K562 (cell line): ENCODE results near the gene HECW1. TPM values are rescaled to one million over a fixed set of nuclear protein-coding genes. Genes with fewer than 3 reads are reported as not detected.
A peak's percentile ranks its signal among the peaks of the same experiment; 100 is the strongest.

Experiments
- ATAC-seq: fragments of 200-7000 bp; cut with Tn5 transposase; 3 replicates; pipeline ENCODE4 v1.9.1; 2020; ENCODE audit warnings: moderate library complexity
- BruUV-seq: library from RNA; stranded (reverse); fragments of 400-500 nt; replicated peaks from 2 replicates; lab custom pipeline; 2021; lab: Mats Ljungman, UMichigan
- CTCF ChIA-PET: fragments of 300-600 bp; formaldehyde crosslinking; extraction: SDS; loops from one replicate; lab custom pipeline; 2021; ENCODE audit warnings: low intra/inter-chr PET ratio; lab: Yijun Ruan, JAX
- POLR2A ChIA-PET: fragments of 300-600, 350-650 bp; sonication (Branson Sonifier 250); formaldehyde crosslinking; extraction: SDS; loops from one replicate; lab custom pipeline; 2021; ENCODE audit warnings: antibody characterized with exemption, inconsistent platforms; lab: Yijun Ruan, JAX
- DNase-seq, 4 experiments: peaks; one replicate each; pipeline versions ENCODE4 v3.0.0 to v3.0.0-alpha.2; 2011 to 2018; ENCODE audit warnings: low spot score in 3 of 4, mixed read lengths in 3 of 4; ENCODE audit errors: extremely low read depth in 1 of 4
- FAIRE-seq: peaks from 2 replicates; lab custom pipeline; 2011; peaks lifted over from hg19 to GRCh38; lab: Jason Lieb, UNC
- H2AFZ ChIP-seq: 2 replicates; pipeline ENCODE4 v1.6.0; 2011; ENCODE audit warnings: low read depth, low read length, control low read depth, inconsistent platforms
- H3K27ac ChIP-seq: fragments of 200-600 bp; 3 replicates; pipeline ENCODE4 v1.8.0; 2011; ENCODE audit warnings: low read depth, mild to moderate bottlenecking, control low read depth, inconsistent platforms, low read length, moderate library complexity, mixed read lengths; ENCODE audit errors: extremely low read depth
- H3K27me3 ChIP-seq, 2 experiments: fragments of 300-600 bp in 1 of 2; 2 replicates in 1 of 2; 3 replicates in 1 of 2; pipeline versions ENCODE4 v1.6.0 to v1.8.0; 2011; ENCODE audit warnings: inconsistent platforms in 2 of 2, low read length in 2 of 2, mild to moderate bottlenecking in 1 of 2, mixed read lengths in 1 of 2, moderate library complexity in 1 of 2; ENCODE audit not compliant: control insufficient read depth in 2 of 2, insufficient read depth in 2 of 2
- H3K36me3 ChIP-seq: fragments of 300-600 bp; 3 replicates; pipeline ENCODE4 v1.8.0; 2011; ENCODE audit warnings: mild to moderate bottlenecking, low read length, inconsistent platforms; ENCODE audit not compliant: control insufficient read depth, insufficient read depth
- H3K4me1 ChIP-seq, 2 experiments: fragments of 200-600 bp in 1 of 2; replicated peaks in 1 of 2; 2 replicates in 1 of 2; 3 replicates in 1 of 2; pipeline versions ENCODE4 v1.5.1 to v1.8.0; 2011; ENCODE audit warnings: inconsistent platforms in 2 of 2, low read length in 2 of 2, mild to moderate bottlenecking in 1 of 2, mixed read lengths in 1 of 2, moderate library complexity in 1 of 2; ENCODE audit not compliant: control insufficient read depth in 2 of 2, insufficient read depth in 2 of 2
- H3K4me2 ChIP-seq: 2 replicates; pipeline ENCODE4 v1.6.1; 2011; ENCODE audit warnings: low read length, control low read depth, inconsistent platforms, mixed read lengths; ENCODE audit not compliant: insufficient read depth
- H3K4me3 ChIP-seq: fragments of 200-600 bp; sonication (generic), shearing (Covaris generic); 2 replicates; pipeline ENCODE4 v1.5.1; 2016; ENCODE audit warnings: control low read depth, inconsistent platforms
- H3K79me2 ChIP-seq: fragments of 200-600 bp; 3 replicates; pipeline ENCODE4 v1.8.0; 2011; ENCODE audit warnings: low read length, inconsistent platforms; ENCODE audit not compliant: control insufficient read depth, insufficient read depth
- H3K9ac ChIP-seq, 2 experiments: 2 replicates each; pipeline versions ENCODE4 v1.6.0 to v1.6.1; 2011; ENCODE audit warnings: low read depth in 2 of 2, low read length in 2 of 2, control low read depth in 1 of 2, inconsistent platforms in 1 of 2, mild to moderate bottlenecking in 1 of 2, mixed read lengths in 1 of 2; ENCODE audit not compliant: insufficient read depth in 1 of 2
- H3K9me1 ChIP-seq: one replicate; pipeline ENCODE4 v1.6.0; 2011; ENCODE audit warnings: inconsistent platforms, mild to moderate bottlenecking, low read length, moderate library complexity; ENCODE audit not compliant: control insufficient read depth, insufficient read depth
- H3K9me3 ChIP-seq: replicated peaks from 2 replicates; pipeline ENCODE4 v1.5.1; 2011; ENCODE audit warnings: low read depth, low read length, inconsistent platforms; ENCODE audit not compliant: control insufficient read depth, insufficient read depth
- H4K20me1 ChIP-seq: replicated peaks from 2 replicates; pipeline ENCODE4 v1.6.1; 2011; ENCODE audit warnings: low read length, inconsistent platforms, mixed read lengths; ENCODE audit not compliant: control insufficient read depth, insufficient read depth
- ATF3 ChIP-seq, 2 experiments: fragments of 450-650 bp in 1 of 2; sonication (generic) in 1 of 2; formaldehyde crosslinking in 1 of 2; IDR thresholded peaks in 1 of 2; conservative IDR thresholded peaks in 1 of 2; 2 replicates each; pipeline versions ENCODE4 v1.6.1 to v1.8.1; 2016 to 2023; ENCODE audit warnings: mild to moderate bottlenecking in 2 of 2, moderate library complexity in 2 of 2, inconsistent platforms in 1 of 2, missing genetic modification reagents in 1 of 2
- C11orf30 ChIP-seq: fragments of 450-650 bp; IDR thresholded peaks from 2 replicates; pipeline ENCODE4 v1.6.1; 2016; ENCODE audit warnings: low read depth, mild to moderate bottlenecking
- HNRNPUL1 ChIP-seq: fragments of 200-400 bp; formaldehyde crosslinking; IDR thresholded peaks from 2 replicates; pipeline ENCODE4 v1.6.1; 2017; ENCODE audit warnings: low read length
- MAFF ChIP-seq: IDR thresholded peaks from 2 replicates; pipeline ENCODE4 v1.6.1; 2012; ENCODE audit warnings: low read length, improper control_type of control experiment
- MAFG ChIP-seq: fragments of 450-650 bp; conservative IDR thresholded peaks from 2 replicates; pipeline ENCODE4 v1.6.1; 2016; ENCODE audit warnings: missing genetic modification characterization, missing compliant biosample characterization
- MAFK ChIP-seq: IDR thresholded peaks from 2 replicates; pipeline ENCODE4 v1.6.1; 2011; ENCODE audit warnings: low read length, improper control_type of control experiment
- NELFE ChIP-seq: IDR thresholded peaks from 2 replicates; pipeline ENCODE4 v1.6.1; 2011; ENCODE audit warnings: mild to moderate bottlenecking; ENCODE audit not compliant: insufficient read depth, insufficient read length
- PHB2 ChIP-seq: fragments of 450-650 bp; IDR thresholded peaks from 2 replicates; pipeline ENCODE4 v1.6.1; 2017; ENCODE audit warnings: low read depth
- RBM15 ChIP-seq: fragments of 200-400 bp; formaldehyde crosslinking; IDR thresholded peaks from 2 replicates; pipeline ENCODE4 v1.6.1; 2018; ENCODE audit warnings: mild to moderate bottlenecking, low read length, moderate library complexity; ENCODE audit not compliant: insufficient read depth
- ZC3H11A ChIP-seq: IDR thresholded peaks from 2 replicates; pipeline ENCODE4 v1.6.1; 2012; ENCODE audit warnings: low read depth, low read length, improper control_type of control experiment
- ZNF316 ChIP-seq: fragments of 450-650 bp; IDR thresholded peaks from 2 replicates; pipeline ENCODE4 v1.6.1; 2016
- WGBS: fragments of 100-300 bp; shearing (Covaris generic); methylation state at CpG from one replicate; pipeline ENCODE4 v1.1.6; 2016; ENCODE audit warnings: low coverage, mixed read lengths; ENCODE audit not compliant: insufficient coverage; ENCODE audit errors: missing lambda C conversion rate; 5-methylcytosine and 5-hydroxymethylcytosine counted together
- in situ Hi-C: fragments of 300-500 bp; cut with MboI; formaldehyde crosslinking; loops from 4 replicates; pipeline ENCODE4 v1.15.0; 2018; ENCODE audit warnings: inconsistent platforms, mixed read lengths
- intact Hi-C: fragments of 100-400 bp; cut with micrococcal nuclease; formaldehyde crosslinking; loops from 2 replicates; pipeline ENCODE4 v1.14.2; 2022
- polyA plus RNA-seq, 8 experiments: library from polyadenylated mRNA; depleted of rRNA in 4 of 8; stranded (reverse) in 5 of 8; unstranded in 3 of 8; fragments of >200 nt; fragmentation: Nextera tagmentation in 2 of 8; fragmentation: Illumina TruSeq in 1 of 8; extraction: Ambion mirVana in 2 of 8; extraction: Trizol in 1 of 8; gene quantifications; 2 replicates each; pipeline versions ENCODE4 v1.2.1 to v1.2.3, GENCODE V29; 2011 to 2014; ENCODE audit warnings: inconsistent platforms in 1 of 8, missing spikeins in 1 of 8
- total RNA-seq, 7 experiments: library from RNA; depleted of rRNA in 6 of 7; stranded (reverse); fragments of >200 nt in 6 of 7; fragmentation: Illumina TruSeq in 2 of 7; extraction: Trizol in 2 of 7; gene quantifications; 2 replicates each; pipeline versions ENCODE4 v1.2.1 to v1.2.3, GENCODE V29; 2011 to 2021; ENCODE audit warnings: low replicate concordance in 1 of 7
- TF ChIP-seq, protein P1 (sequence below): sonication (generic); formaldehyde crosslinking; IDR thresholded peaks from 2 replicates; pipeline ENCODE4 v1.8.0; 2022; ENCODE audit warnings: missing genetic modification reagents, mild to moderate bottlenecking, borderline replicate concordance

HECW1 gene
- total and polyA plus RNA-seq, 9 of the 15 experiments (the other 6 are each of a cell fraction or from before 2014, with no cell fraction given) = 0.07 to 0.31 (median 0.13) TPM; not detected in 4

GRCh38 chr7:43135129-43135528, 22.7 kb downstream of the HECW1 start:
- in situ Hi-C loops = no loop called here
- FAIRE-seq = no peak

DNA sequence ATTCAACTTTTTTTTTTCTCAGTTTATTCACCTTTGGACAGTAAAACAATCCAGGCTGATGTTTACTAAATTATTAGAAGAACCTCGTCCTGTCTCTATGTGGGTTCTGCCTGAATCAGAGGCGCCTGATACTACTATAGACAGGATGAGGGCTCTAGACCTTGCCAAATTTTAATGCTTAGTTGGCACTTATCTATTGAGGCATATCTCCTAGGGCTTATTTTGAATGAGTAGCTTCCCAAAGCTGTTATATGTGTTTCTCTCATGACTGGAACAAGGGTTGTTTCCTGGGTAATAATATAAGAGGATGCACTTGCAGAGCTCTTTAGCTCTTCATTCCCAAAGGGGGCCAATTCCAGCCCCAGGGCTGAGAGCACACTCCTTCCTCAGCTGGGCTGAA, 23.6 kb downstream of the HECW1 start:
- DNase-seq (no peak), ATAC-seq (no peak), FAIRE-seq (no peak)
- ChIA-PET POLR2A (interaction anchor here (1.2 kb wide), 1 partner anchor 205 kb away, joined by 4 read pairs; no protein-coding TSS in a partner anchor), CTCF (no interaction called here)
- H3K27me3 ChIP-seq = peaks cover 12% of the 10 kb centered on the region in 2 experiments
- H2AFZ ChIP-seq = no peak overlapping the region
- H3K79me2 ChIP-seq = no peaks in the 10 kb centered on the region
- H3K9me1 ChIP-seq = no peaks in the 10 kb centered on the region
- H3K9ac ChIP-seq = no peak overlapping the region
- H4K20me1 ChIP-seq = no peaks in the 10 kb centered on the region
- in situ Hi-C loops (no loop called here), intact Hi-C loops (no loop called here)
- H3K36me3 ChIP-seq = no peaks in the 10 kb centered on the region
- H3K4me3 ChIP-seq = no peak overlapping the region
- BruUV-seq = no TSS peak
- H3K4me1 ChIP-seq = no peaks in the 10 kb centered on the region
- no peak overlapping the region for H3K4me2 ChIP-seq
- no peak for TF ChIP-seq NELFE
- TF ChIP-seq PHB2 = no peak
- no peak for TF ChIP-seq RBM15
- TF ChIP-seq, protein P1, sequence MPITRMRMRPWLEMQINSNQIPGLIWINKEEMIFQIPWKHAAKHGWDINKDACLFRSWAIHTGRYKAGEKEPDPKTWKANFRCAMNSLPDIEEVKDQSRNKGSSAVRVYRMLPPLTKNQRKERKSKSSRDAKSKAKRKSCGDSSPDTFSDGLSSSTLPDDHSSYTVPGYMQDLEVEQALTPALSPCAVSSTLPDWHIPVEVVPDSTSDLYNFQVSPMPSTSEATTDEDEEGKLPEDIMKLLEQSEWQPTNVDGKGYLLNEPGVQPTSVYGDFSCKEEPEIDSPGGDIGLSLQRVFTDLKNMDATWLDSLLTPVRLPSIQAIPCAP = no peak
- TF ChIP-seq MAFG (tag) = peak; percentile 51
- peak; percentile 46 for TF ChIP-seq MAFK
- TF ChIP-seq ZNF316 = peak; percentile 62; the same call in 1 of the 2 replicates
- peak; percentile 48; the same call in 1 of the 2 replicates for TF ChIP-seq MAFF
- no peak for TF ChIP-seq ZC3H11A
- TF ChIP-seq C11orf30 = peak; percentile 46; the same call in 1 of the 2 replicates
- no peak overlapping the region for H3K27ac ChIP-seq
- WGBS = 0% methylated on average over 2 of the region's 2 CpGs
- H3K9me3 ChIP-seq = no peaks in the 10 kb centered on the region

More at GRCh38 chr7:43135129-43135528, 22.7 kb downstream of the HECW1 start:
- H3K4me3 ChIP-seq = no peak overlapping the region
- H3K27me3 ChIP-seq = peaks cover 4 to 5% of the 10 kb centered on the region in 2 experiments; a peak in 3 of 5 replicates
- H3K4me1 ChIP-seq = no peaks in the 10 kb centered on the region
- 0% methylated on average over 1 of the region's 1 CpG for WGBS
- no peaks in the 10 kb centered on the region for H4K20me1 ChIP-seq
- ATAC-seq (no peak), DNase-seq (no peak)
- H2AFZ ChIP-seq = no peak overlapping the region
- intact Hi-C loops = no loop called here
- H3K27ac ChIP-seq = no peak overlapping the region
- no peaks in the 10 kb centered on the region for H3K9me3 ChIP-seq
- no peak overlapping the region for H3K4me2 ChIP-seq
- H3K9ac ChIP-seq = no peak overlapping the region
- no peaks in the 10 kb centered on the region for H3K79me2 ChIP-seq
- TF ChIP-seq HNRNPUL1 = no peak
- TF ChIP-seq ATF3 (IDR thresholded peaks at IDR 0.05) = 0 out of 2 replicates have a peak, but pooled peaks have one; percentile 10
- TF ChIP-seq ATF3 (CRISPR knock-in tag; conservative IDR thresholded peaks at IDR 0.05) = no peak
- no peaks in the 10 kb centered on the region for H3K36me3 ChIP-seq
- H3K9me1 ChIP-seq = no peaks in the 10 kb centered on the region
- BruUV-seq = no TSS peak
- POLR2A ChIA-PET = interaction anchor here (0.6 to 1.2 kb wide), 6 partner anchors 22 to 225 kb away, joined by 3 to 6 read pairs (median 3); no protein-coding TSS in a partner anchor
- CTCF ChIA-PET = no interaction called here
